A549 (cell line): ENCODE results near the gene GNAL.

Source experiments
- CTCF ChIP-seq: fragments of >200 bp; sonication (Bioruptor Twin); formaldehyde crosslinking; IDR thresholded peaks from 3 replicates; pipeline ENCODE4 v1.5.1; 2016
- EP300 ChIP-seq, 2 experiments: fragments of >200 bp; sonication (Bioruptor Twin); formaldehyde crosslinking; IDR thresholded peaks; 2 replicates in 1 of 2; 3 replicates in 1 of 2; pipeline ENCODE4 v1.6.1; 2016 to 2017
- JUNB ChIP-seq: fragments of >200 bp; sonication (Bioruptor Twin); formaldehyde crosslinking; IDR thresholded peaks from 2 replicates; pipeline ENCODE4 v1.6.1; 2016
- POLR2AphosphoS2 ChIP-seq: conservative IDR thresholded peaks from 2 replicates; pipeline ENCODE4 v1.6.1; 2012; ENCODE audit warnings: low read length, improper control_type of control experiment, inconsistent platforms
- SREBF2 ChIP-seq: fragments of 450-650 bp; IDR thresholded peaks from 2 replicates; pipeline ENCODE4 v1.6.1; 2014; ENCODE audit warnings: mild to moderate bottlenecking, moderate library complexity
- TF ChIP-seq, protein P1 (sequence below): IDR thresholded peaks from 2 replicates; pipeline ENCODE4 v1.6.1; 2012

DNA sequence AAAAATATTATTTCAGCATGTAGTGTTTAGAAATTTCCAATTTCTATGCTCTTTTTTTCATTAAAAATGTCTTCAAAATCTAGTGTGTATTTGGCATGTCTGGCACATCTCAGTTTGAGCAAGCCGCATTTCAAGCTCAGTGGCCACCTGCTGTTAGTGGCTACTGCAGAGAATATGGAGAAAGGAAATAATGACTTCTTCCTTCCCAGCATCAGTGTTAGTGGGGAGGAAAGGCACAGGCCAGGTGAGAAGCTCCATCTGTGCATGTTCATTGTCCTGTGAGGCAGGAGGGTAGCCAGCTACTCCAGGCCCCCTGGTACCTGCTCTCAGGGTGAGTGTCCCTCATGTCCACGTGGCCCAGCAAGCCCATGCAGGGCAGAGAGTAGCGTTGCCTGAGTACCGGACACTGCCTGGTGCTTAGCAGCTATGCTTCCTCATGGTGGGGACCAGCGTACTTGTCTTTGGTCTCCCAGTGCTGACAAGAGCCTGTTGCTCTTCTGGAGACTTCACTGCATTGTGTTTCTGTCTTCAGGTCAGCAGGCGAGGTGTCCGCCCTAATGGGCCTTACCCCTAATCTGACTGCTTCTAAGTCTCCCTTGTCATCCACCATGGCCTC lies 94.8 kb downstream of the GNAL start:
- TF ChIP-seq CTCF = no peak
- TF ChIP-seq EP300 (IDR thresholded peaks at IDR 0.05) = no peak
- no peak for TF ChIP-seq SREBF2
- TF ChIP-seq POLR2AphosphoS2 = no peak
- TF ChIP-seq JUNB = no peak
- TF ChIP-seq, protein P1, sequence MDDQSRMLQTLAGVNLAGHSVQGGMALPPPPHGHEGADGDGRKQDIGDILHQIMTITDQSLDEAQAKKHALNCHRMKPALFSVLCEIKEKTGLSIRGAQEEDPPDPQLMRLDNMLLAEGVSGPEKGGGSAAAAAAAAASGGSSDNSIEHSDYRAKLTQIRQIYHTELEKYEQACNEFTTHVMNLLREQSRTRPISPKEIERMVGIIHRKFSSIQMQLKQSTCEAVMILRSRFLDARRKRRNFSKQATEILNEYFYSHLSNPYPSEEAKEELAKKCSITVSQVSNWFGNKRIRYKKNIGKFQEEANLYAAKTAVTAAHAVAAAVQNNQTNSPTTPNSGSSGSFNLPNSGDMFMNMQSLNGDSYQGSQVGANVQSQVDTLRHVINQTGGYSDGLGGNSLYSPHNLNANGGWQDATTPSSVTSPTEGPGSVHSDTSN = no peak
